ENCODE results near the gene WDR82. TPM values are rescaled to one million over a fixed set of nuclear protein-coding genes. Genes with fewer than 3 reads are reported as not detected.

WDR82 gene
- total and polyA plus RNA-seq, 10 of the 15 experiments (the other 5 are each of a cell fraction or from before 2014, with no cell fraction given) = 10.1 to 82.4 (median 48.7) TPM

- Histone ChIP-seq H3K4me3 (no peak overlapping the region), H3K27me3 (replicated peaks in 1 of 2; ENCODE audit: control insufficient read depth in 2 of 2, insufficient read depth in 2 of 2, low read length in 1 of 2) (no peaks in the 10 kb centered on the region), H3K9me3 (replicated peaks; ENCODE audit: control insufficient read depth, insufficient read depth, low read length) (no peaks in the 10 kb centered on the region), H3K36me3 (ENCODE audit: control insufficient read depth in 2 of 2, insufficient read depth in 2 of 2, low read length in 1 of 2) (peaks cover 12 to 27% of the 10 kb centered on the region in 2 experiments; a peak in 3 of 4 replicates), H2AFZ (ENCODE audit: control insufficient read depth, low read depth, low read length) (no peak overlapping the region), H3K27ac (ENCODE audit: control insufficient read depth, insufficient read depth) (no peak overlapping the region), H4K20me1 (ENCODE audit: control insufficient read depth, insufficient read depth) (no peaks in the 10 kb centered on the region), H3K4me1 (ENCODE audit: control insufficient read depth, insufficient read depth, low read length) (peaks cover 26% of the 10 kb centered on the region), H3K79me2 (ENCODE audit: control insufficient read depth, insufficient read depth, low read length) (peaks cover 3% of the 10 kb centered on the region), H3K4me2 (ENCODE audit: control insufficient read depth, insufficient read depth) (no peak overlapping the region), H3K9ac (ENCODE audit: control insufficient read depth, insufficient read depth, low read length) (no peak overlapping the region)
- FAIRE-seq (no peak), DNase-seq (ENCODE audit: low read depth, low spot score) (no peak), ATAC-seq (no peak)
- CTCF ChIA-PET = interaction anchor here (4.4 to 5.3 kb wide), 2 partner anchors 8 to 110 kb away, joined by 53 to 91 read pairs; no protein-coding TSS in a partner anchor
- POLR2A ChIA-PET = no interaction called here
- SMC1A ChIA-PET (ENCODE audit: uncharacterized antibody, unreplicated experiment) = no interaction called here
- RAD21 ChIA-PET (ENCODE audit: unreplicated experiment) = interaction anchor here (1.0 kb wide), 1 partner anchor 10 kb away, joined by 3 read pairs; the partner anchor contains the start of gene TWF2
- intact Hi-C loops (cut with micrococcal nuclease; ENCODE audit: unreplicated experiment) (no loop called here), in situ Hi-C loops (cut with MboI) (no loop called here)
- 95% methylated on average over 17 of the region's 21 CpGs for WGBS (ENCODE audit: insufficient coverage, insufficient replicate concordance, low lambda C conversion rate, missing lambda C conversion rate)
- TSS peak; percentile 65 for BruUV-seq (replicated peaks)
- TF ChIP-seq TAF1 (IDR thresholded peaks at IDR 0.05; ENCODE audit: borderline replicate concordance, low read depth, low read length) (no peak), PBX3 (IDR thresholded peaks at IDR 0.05; ENCODE audit: insufficient replicate concordance, low read depth, low read length) (no peak), E4F1 (IDR thresholded peaks at IDR 0.05; ENCODE audit: borderline replicate concordance, partially characterized antibody) (no peak), IKZF2 (IDR thresholded peaks at IDR 0.05) (no peak), MEF2B (IDR thresholded peaks at IDR 0.05; ENCODE audit: partially characterized antibody, poor library complexity, severe bottlenecking) (no peak), RB1 (IDR thresholded peaks at IDR 0.05; ENCODE audit: borderline replicate concordance) (no peak), ZNF207 (IDR thresholded peaks at IDR 0.05; ENCODE audit: borderline replicate concordance) (no peak), KLF5 (IDR thresholded peaks at IDR 0.05; ENCODE audit: partially characterized antibody) (no peak), CHD4 (IDR thresholded peaks at IDR 0.05) (no peak), RELB (IDR thresholded peaks at IDR 0.05; ENCODE audit: low read depth) (no peak), NR2F1 (conservative IDR thresholded peaks at IDR 0.05) (no peak), BCLAF1 (IDR thresholded peaks at IDR 0.05) (no peak), WRNIP1 (IDR thresholded peaks at IDR 0.05; ENCODE audit: borderline replicate concordance, low read depth, low read length) (no peak), RELA (IDR thresholded peaks at IDR 0.05; ENCODE audit: borderline replicate concordance, partially characterized antibody) (no peak), SPI1 (IDR thresholded peaks at IDR 0.05; ENCODE audit: borderline replicate concordance, insufficient read depth, low read depth, low read length) (no peak), NR2C1 (IDR thresholded peaks at IDR 0.05) (no peak)
Measured at GRCh38 chr3:52228751-52229291, 49.6 kb downstream of the WDR82 start.
